ENCODE results near the gene LCE1D. TPM values are rescaled to one million over a fixed set of nuclear protein-coding genes. Genes with fewer than 3 reads are reported as not detected.

Gene LCE1D
- total RNA-seq, 4 donors from 2014 or later: not detected

DNA sequence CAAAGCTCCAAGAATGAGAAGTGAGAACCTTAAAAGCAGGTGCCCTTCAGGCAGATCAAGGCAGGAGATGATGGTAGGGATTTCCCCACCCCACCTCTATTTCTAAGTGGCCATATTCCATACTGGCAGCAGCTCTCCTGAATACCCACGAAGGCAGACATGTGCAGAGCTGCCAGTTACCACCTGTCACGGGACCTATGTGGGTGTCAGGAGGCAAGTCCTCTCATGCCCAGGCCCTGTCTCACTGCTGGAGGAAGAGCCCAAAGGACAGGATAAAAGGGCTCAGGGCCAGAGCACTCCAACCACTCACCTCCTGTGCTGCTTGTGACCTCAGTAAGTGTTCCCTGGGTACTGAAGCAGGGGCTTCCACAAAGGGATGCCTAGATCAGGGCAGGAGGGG lies 14.5 kb downstream of the LCE1D start:
- TF ChIP-seq POLR2A (IDR thresholded peaks at IDR 0.05) (no peak), EP300 (IDR thresholded peaks at IDR 0.05) (no peak)
- TF ChIP-seq, protein P1, sequence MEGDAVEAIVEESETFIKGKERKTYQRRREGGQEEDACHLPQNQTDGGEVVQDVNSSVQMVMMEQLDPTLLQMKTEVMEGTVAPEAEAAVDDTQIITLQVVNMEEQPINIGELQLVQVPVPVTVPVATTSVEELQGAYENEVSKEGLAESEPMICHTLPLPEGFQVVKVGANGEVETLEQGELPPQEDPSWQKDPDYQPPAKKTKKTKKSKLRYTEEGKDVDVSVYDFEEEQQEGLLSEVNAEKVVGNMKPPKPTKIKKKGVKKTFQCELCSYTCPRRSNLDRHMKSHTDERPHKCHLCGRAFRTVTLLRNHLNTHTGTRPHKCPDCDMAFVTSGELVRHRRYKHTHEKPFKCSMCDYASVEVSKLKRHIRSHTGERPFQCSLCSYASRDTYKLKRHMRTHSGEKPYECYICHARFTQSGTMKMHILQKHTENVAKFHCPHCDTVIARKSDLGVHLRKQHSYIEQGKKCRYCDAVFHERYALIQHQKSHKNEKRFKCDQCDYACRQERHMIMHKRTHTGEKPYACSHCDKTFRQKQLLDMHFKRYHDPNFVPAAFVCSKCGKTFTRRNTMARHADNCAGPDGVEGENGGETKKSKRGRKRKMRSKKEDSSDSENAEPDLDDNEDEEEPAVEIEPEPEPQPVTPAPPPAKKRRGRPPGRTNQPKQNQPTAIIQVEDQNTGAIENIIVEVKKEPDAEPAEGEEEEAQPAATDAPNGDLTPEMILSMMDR (IDR thresholded peaks at IDR 0.05): no peak
- H3K9me3 ChIP-seq: no peaks in the 10 kb centered on the region
- no peaks in the 10 kb centered on the region for H3K36me3 ChIP-seq
- H3K27ac ChIP-seq: no peak overlapping the region
- 68 to 90% methylated on average over 2 of the region's 2 CpGs for WGBS, 2 donors
- no peaks in the 10 kb centered on the region for H3K4me1 ChIP-seq
- H3K4me3 ChIP-seq: no peak overlapping the region
- H3K27me3 ChIP-seq: no peaks in the 10 kb centered on the region
- no peak for DNase-seq (ENCODE audit: low spot score in 2 of 2)

DNA sequence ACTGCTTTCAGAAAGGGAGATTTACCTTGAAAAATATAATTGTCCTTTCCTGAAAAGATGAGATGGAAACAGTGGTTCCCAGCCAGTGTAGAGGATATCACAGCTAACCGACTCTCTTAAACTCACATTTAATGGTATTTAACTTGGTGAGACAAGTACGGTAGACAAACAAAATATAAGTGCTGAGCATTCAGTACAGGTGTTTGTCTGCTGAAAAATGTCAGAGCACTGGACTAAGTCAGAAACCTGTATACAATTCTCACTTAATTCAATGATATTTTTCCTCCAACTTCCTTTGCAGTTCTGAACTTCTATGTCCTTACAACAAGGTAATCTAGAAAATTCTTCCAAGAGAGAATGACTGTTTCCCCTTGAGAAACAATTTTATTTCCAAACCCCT lies 15.2 kb downstream of the LCE1D start, which contains the start of gene LCE1B:
Gene LCE1B (plus strand): TSS at position 301 of the 400 bp plus-strand sequence. CDS start 476 bp downstream, outside the sequence.
- Histone ChIP-seq H3K27ac (no peak within 1 kb of the TSS), H3K27me3 (no peaks in the 10 kb centered on the region), H3K36me3 (no peaks in the 10 kb centered on the region), H3K9me3 (no peaks in the 10 kb centered on the region), H3K4me3 (no peak within 1 kb of the TSS), H3K4me1 (no peaks in the 10 kb centered on the region)
- TF ChIP-seq POLR2A (IDR thresholded peaks at IDR 0.05): no peak
- TF ChIP-seq, protein P1 (IDR thresholded peaks at IDR 0.05): no peak
- TF ChIP-seq EP300 (IDR thresholded peaks at IDR 0.05): no peak
- DNase-seq (ENCODE audit: low spot score in 2 of 2): no peak
- WGBS, 2 donors: 91 to 96% methylated on average over 2 of the region's 2 CpGs

DNA sequence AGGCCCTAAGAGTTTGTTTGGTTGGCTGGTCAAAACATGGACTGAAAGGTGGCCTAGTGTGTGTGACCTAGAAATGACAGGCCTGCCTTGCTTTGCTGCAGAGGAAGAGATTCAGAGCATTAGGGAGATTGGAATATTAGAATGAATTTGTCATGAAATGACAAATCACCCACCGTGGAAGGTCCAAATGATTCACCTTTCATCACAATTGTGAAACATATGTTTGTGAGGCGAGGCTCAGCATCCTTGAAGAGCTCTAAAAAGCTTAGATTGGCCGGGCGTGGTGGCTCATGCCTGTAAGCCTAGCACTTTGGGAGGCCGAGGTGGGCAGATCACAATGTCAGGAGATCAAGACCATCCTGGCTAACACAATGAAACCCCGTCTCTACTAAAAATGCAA lies 20.8 kb downstream of the LCE1D start:
- Histone ChIP-seq H3K9me3 (no peaks in the 10 kb centered on the region), H3K4me3 (no peak overlapping the region), H3K27me3 (no peaks in the 10 kb centered on the region), H3K36me3 (no peaks in the 10 kb centered on the region), H3K27ac (no peak overlapping the region), H3K4me1 (no peaks in the 10 kb centered on the region)
- 79 to 92% methylated on average over 6 of the region's 6 CpGs for WGBS, 2 donors
- TF ChIP-seq EP300 (IDR thresholded peaks at IDR 0.05) (no peak), POLR2A (IDR thresholded peaks at IDR 0.05) (no peak)
- TF ChIP-seq, protein P1 (IDR thresholded peaks at IDR 0.05): no peak
- no peak for DNase-seq (ENCODE audit: low spot score in 2 of 2)

GRCh38 chr1:152823294-152823693 lies 26.8 kb downstream of the LCE1D start:
- Histone ChIP-seq H3K36me3 (no peaks in the 10 kb centered on the region), H3K9me3 (no peaks in the 10 kb centered on the region), H3K4me1 (no peaks in the 10 kb centered on the region), H3K27ac (no peak overlapping the region), H3K27me3 (no peaks in the 10 kb centered on the region), H3K4me3 (no peak overlapping the region)
- no peak for DNase-seq (ENCODE audit: low spot score in 2 of 2)
- WGBS, 2 donors: 38 to 48% methylated on average over 5 of the region's 5 CpGs
- TF ChIP-seq EP300 (IDR thresholded peaks at IDR 0.05) (no peak), POLR2A (IDR thresholded peaks at IDR 0.05) (no peak)
- TF ChIP-seq, protein P1 (IDR thresholded peaks at IDR 0.05): no peak

GRCh38 chr1:152824964-152825363 lies 28.4 kb downstream of the LCE1D start:
- no peaks in the 10 kb centered on the region for H3K27me3 ChIP-seq
- TF ChIP-seq POLR2A (IDR thresholded peaks at IDR 0.05) (no peak), EP300 (IDR thresholded peaks at IDR 0.05) (no peak)
- TF ChIP-seq, protein P1 (IDR thresholded peaks at IDR 0.05): no peak
- H3K36me3 ChIP-seq: no peaks in the 10 kb centered on the region
- no peaks in the 10 kb centered on the region for H3K4me1 ChIP-seq
- H3K4me3 ChIP-seq: no peak overlapping the region
- no peak overlapping the region for H3K27ac ChIP-seq
- no peak for DNase-seq (ENCODE audit: low spot score in 2 of 2)
- no peaks in the 10 kb centered on the region for H3K9me3 ChIP-seq

Data from tibial nerve (tissue), 4 donors.